Stimulated activated CD4-positive, alpha-beta T cell treated with anti-CD3 and anti-CD28 coated beads, TNF-alpha, amount 100 ng/mL, for 48 hours (primary cell): ENCODE data around the gene FCN3.

Experiments used
- DNase-seq, 3 donors: peaks; one replicate each; pipeline ENCODE4 v3.0.0-alpha.2; 2020; ENCODE audit warnings: low read depth in 3 of 3

The FCN3 gene

GRCh38 chr1:27380224-27380623 is 5.6 kb upstream of the FCN3 start:
- DNase-seq = no peak

- DNase-seq = no peak
Observed at GRCh38 chr1:27379564-27380122, 5.0 kb upstream of the FCN3 start.

DNA sequence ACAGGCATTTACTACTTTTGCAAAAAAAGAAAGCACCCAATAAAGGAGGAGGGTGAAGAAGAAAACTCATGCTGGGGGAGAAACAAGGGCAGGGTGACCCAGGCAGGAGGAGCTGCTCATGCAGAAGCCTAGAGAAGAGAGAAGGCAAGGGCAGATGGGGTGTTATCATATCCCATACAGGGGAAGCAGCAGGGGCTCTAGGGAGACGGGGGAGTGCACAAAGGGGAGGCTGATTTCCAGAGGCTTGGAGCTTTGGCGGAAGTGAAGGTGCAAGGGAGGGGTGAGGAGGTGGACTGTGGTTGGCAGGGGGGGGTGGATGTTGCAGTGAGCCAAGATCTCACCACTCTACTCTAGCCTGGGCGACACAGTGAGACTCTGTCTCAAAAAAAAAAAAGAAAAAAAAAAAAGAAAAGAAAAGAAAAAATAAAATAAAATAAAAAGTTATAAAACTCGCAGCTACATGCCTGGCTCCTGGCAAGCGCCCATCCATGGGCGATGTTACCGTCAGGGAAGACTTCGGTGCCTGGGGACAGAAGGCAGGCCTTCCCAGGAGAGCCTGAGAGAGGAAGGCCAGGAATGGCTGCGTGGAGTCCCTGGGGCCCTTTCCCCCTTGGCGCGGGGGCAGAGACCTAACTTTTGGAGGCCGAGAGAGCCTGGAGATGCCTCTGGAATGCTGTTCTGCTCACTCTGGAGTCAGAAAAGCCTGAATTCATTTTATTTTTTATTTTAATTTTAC is 3.3 kb upstream of the FCN3 start:
- DNase-seq = no peak

GRCh38 chr1:27372808-27373690 is 1.6 kb downstream of the FCN3 start:
- no peak for DNase-seq

- no peak for DNase-seq
Observed at GRCh38 chr1:27372022-27372807, 2.4 kb downstream of the FCN3 start.

- no peak for DNase-seq
Observed at GRCh38 chr1:27368869-27369582, 5.6 kb downstream of the FCN3 start.

GRCh38 chr1:27367160-27367650 is 7.4 kb downstream of the FCN3 start:
- DNase-seq = no peak

DNA sequence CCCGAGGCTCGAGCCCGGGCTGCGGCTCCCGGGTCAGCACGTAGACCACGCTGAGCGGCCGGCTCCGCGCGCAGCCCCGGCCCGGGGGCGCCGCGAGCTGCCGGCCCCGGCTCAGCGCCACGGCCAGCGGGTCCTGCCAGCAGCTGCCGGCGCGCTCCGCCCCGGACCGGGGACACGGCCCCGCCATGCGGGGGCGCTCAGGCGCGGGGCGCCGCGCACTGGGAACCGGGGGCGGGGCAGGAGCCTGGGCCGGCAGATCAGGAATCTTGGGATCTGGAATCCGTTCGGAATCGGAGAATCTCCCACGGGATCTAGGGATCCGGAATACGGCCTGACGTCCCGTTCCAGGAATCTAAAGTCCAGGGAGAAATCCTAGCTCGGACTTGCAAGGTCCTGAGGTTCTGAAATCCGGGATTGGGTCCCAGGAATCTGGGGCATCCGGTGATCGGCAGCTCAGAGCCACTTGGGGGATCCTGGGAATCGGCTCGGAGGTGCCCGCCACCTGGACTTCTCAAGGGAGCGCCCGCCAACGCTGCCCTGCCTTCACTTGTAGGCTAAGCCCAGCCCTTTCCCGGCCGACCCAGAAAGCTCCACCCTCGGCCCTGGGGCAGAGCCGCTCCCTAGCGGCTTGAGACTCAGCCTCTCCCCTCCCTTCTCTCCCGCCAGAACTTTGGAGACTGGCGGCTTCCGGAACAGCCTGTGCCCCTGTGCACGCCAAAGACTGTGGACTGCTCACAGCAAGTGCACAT is 8.0 kb downstream of the FCN3 start, which contains the start of gene MAP3K6:
TSS of gene MAP3K6 (minus strand) at position 551 of the 749 bp plus-strand sequence. CDS start at position 187, 364 bp downstream.
- DNase-seq = peak in 1 of 3 donors; percentile 65

- peak; percentile 63 to 87 (median 74) for DNase-seq
Observed at GRCh38 chr1:27366113-27366410, 8.6 kb downstream of the FCN3 start.

DNA sequence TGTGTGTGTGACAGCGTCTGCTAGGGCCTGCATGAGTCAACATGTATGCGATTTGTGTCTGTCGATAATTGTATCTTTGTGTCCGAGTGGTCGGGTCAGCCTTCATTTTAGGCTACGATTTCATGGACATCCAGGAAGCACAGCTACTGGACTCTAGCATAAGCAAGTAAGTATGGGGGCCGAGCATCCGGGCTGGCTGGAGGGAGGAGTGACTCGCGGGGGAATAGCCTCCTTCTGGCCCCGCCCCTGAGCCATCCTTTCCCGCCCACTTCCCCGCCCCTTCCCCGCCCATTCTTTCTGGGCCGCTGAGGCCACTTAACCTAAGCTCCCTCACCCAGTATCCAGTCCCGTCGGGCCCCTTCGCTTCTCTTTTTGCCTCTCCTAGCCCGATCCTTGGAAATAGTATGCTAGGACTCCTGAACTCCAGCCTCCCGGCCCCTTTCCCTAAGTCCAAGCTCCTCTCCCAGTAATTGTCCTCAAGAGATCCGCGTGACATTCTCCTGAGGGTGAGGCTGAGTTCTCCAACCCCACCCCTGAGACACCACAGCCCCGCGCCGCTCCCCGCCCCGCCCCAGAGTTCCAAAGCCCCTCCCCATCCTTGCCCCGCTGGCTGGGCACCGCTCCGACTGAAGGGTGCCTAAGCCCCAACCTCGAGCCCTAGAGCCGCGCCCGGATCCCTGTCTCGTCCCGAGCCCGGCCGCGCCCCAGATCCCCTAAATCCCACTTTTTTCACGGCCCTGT is 9.1 kb downstream of the FCN3 start:
- DNase-seq = peak; percentile 63 to 82 (median 69)

- no peak for DNase-seq
Observed at GRCh38 chr1:27364696-27365371, 9.8 kb downstream of the FCN3 start.

GRCh38 chr1:27363766-27364695 is 10.6 kb downstream of the FCN3 start:
- DNase-seq = no peak

DNA sequence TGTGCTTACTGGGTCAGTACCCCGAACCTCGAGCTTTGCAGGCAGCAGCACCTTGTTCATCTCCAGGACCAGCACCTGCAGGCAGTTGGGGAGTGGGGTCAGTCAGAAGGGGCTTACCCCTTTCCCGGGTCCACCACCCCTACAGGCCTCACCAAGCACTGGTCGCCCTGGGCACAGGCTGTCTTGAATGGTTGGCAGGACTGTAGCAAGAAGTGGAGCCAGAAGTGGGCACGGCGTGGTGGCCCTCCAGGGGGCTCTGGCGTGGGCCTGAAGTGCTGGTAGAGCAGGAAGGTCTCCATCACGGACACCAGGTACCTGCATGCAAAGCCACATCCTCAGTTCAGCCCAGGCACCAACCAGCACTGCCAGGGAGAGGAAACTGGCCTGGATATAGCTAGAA is 13.1 kb downstream of the FCN3 start:
- no peak for DNase-seq

- DNase-seq = no peak
Observed at GRCh38 chr1:27361044-27361402, 13.6 kb downstream of the FCN3 start.

DNA sequence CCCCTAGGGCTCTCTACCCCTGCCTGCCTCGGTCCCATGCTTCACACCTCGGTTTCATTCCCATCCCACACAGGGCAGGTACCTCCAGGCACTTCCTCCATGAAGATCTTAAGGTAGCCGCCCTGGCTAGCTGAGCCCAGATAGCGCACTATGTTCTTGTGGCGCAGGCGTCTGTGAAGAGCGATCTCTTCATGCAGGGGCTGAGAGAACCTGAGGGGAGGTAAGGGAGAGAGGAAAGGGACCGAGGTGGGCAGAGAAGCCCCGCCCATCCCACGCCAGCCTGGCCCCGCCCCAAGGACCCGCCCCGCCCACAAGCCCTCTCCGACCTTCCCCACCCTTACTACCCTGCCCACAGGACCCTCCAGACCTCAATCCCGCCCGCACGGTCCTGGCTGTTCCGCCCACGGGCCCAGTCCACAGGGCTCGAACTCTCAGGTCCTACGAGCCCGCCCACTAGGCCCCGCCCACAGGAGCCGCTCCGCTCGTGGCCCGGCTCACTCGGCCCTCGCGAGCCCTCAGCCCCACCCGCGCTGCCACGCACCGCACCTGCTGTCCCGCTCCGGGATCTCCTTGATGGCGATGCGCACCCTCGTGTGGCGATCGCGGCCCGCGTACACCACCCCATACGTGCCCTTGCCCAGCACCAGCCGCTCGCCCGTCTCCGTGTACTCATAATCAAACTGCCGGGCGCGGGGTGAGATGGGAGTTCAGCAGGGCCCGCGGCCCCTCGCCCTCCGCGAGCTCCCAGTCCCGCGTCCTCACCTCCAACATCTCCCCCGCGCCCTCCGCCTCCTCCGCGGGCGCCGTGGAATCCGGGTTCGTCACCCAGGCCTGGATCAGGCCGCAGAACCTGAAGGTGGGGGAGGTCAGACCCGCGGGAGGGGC is 14.2 kb downstream of the FCN3 start:
- no peak for DNase-seq

DNA sequence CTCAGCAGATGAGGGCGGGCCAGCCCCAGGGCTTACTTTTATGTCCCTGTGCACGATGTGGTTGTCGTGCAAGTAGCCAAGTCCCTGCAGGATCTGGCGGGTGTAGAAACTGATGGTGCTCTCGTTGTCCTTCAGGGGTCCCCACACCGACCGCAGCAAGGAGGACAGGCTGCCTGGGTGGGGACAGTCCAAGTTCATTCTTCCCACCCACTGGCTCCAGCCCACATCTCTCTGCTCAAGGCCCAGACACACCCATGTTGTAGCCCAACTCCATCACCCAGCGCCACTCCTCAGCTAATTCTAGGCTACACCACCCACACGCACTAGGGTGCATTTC is 14.8 kb downstream of the FCN3 start:
- DNase-seq = no peak

- DNase-seq = no peak
Observed at GRCh38 chr1:27358928-27359313, 15.7 kb downstream of the FCN3 start.
